PC-3 (cell line): Measurements from ENCODE around the gene SERPINA5. TPM values are rescaled to one million over a fixed set of nuclear protein-coding genes. Genes with fewer than 3 reads are reported as not detected.

Source experiments
- ATAC-seq: fragments of 200-7000 bp; cut with Tn5 transposase; 2 replicates; pipeline ENCODE4 v1.9.1; 2020; ENCODE audit warnings: mild to moderate bottlenecking, moderate library complexity
- BruUV-seq: library from RNA; stranded (reverse); fragments of 400-500 nt; replicated peaks from 2 replicates; lab custom pipeline; 2021; lab: Mats Ljungman, UMichigan
- CTCF ChIA-PET: fragments of 300-600 bp; sonication (Branson Sonifier 250); formaldehyde crosslinking; loops from one replicate; lab custom pipeline; 2022; ENCODE audit warnings: antibody characterized with exemption; lab: Charles Lee
- POLR2A ChIA-PET: fragments of 300-600 bp; sonication (Branson Sonifier 250); formaldehyde crosslinking; loops from one replicate; lab custom pipeline; 2022; ENCODE audit warnings: antibody characterized with exemption; ENCODE audit not compliant: unreplicated experiment; lab: Charles Lee
- DNase-seq: peaks from one replicate; pipeline ENCODE4 v3.0.0-alpha.2; 2015
- H2AFZ ChIP-seq: fragments of 300-600 bp; sonication (generic); 2 replicates; pipeline ENCODE4 v1.6.0; 2016; ENCODE audit warnings: antibody characterized with exemption, low read length
- H3F3A ChIP-seq: fragments of 300-600 bp; sonication (generic); one replicate; pipeline ENCODE4 v1.6.0; 2017; ENCODE audit warnings: antibody characterized with exemption, low read length, control low read depth, mild to moderate bottlenecking; ENCODE audit not compliant: unreplicated experiment
- H3K27ac ChIP-seq: fragments of 300-600 bp; sonication (generic); 2 replicates; pipeline ENCODE4 v1.5.1; 2016; ENCODE audit warnings: mild to moderate bottlenecking, low read length
- H3K27me3 ChIP-seq: fragments of 300-600 bp; sonication (generic); 2 replicates; pipeline ENCODE4 v1.6.1; 2016; ENCODE audit warnings: low read length, mixed read lengths
- H3K36me3 ChIP-seq: fragments of 300-600 bp; sonication (generic); 2 replicates; pipeline ENCODE4 v1.6.1; 2016; ENCODE audit warnings: low read depth, mixed run types, low read length, mixed read lengths
- H3K4me1 ChIP-seq: fragments of 300-600 bp; sonication (generic); 2 replicates; pipeline ENCODE4 v1.5.1; 2016; ENCODE audit warnings: low read length; ENCODE audit not compliant: insufficient read depth
- H3K4me2 ChIP-seq: fragments of 300-600 bp; sonication (generic); 2 replicates; pipeline ENCODE4 v1.6.0; 2016; ENCODE audit warnings: low read length
- H3K4me3 ChIP-seq: fragments of 300-600 bp; sonication (generic); 2 replicates; pipeline ENCODE4 v1.5.1; 2016; ENCODE audit warnings: mild to moderate bottlenecking, low read length, mixed read lengths
- H3K79me2 ChIP-seq: fragments of 300-600 bp; sonication (generic); 2 replicates; pipeline ENCODE4 v1.6.1; 2017; ENCODE audit warnings: low read length, mixed read lengths
- H3K9ac ChIP-seq: fragments of 300-600 bp; sonication (generic); 2 replicates; pipeline ENCODE4 v1.6.0; 2016; ENCODE audit warnings: mild to moderate bottlenecking, low read length
- H3K9me2 ChIP-seq: fragments of 300-600 bp; sonication (generic); replicated peaks from 2 replicates; pipeline ENCODE4 v1.6.1; 2016; ENCODE audit warnings: mixed run types, low read length, mixed read lengths
- H3K9me3 ChIP-seq: fragments of 300-600 bp; sonication (generic); 2 replicates; pipeline ENCODE4 v1.6.1; 2016; ENCODE audit warnings: low read length, mixed read lengths
- H4K20me1 ChIP-seq: fragments of 300-600 bp; sonication (generic); 2 replicates; pipeline ENCODE4 v1.6.1; 2016; ENCODE audit warnings: low read length, mixed read lengths
- EZH2 ChIP-seq: fragments of 300-600 bp; sonication (generic); IDR thresholded peaks from one replicate; pipeline ENCODE4 v1.6.1; 2017; ENCODE audit warnings: antibody characterized with exemption, mild to moderate bottlenecking, low read length; ENCODE audit not compliant: unreplicated experiment
- EZH2phosphoT487 ChIP-seq: fragments of 300-600 bp; sonication (generic); IDR thresholded peaks from 2 replicates; pipeline ENCODE4 v1.6.1; 2018; ENCODE audit warnings: mild to moderate bottlenecking, antibody characterized with exemption, low read length, borderline replicate concordance
- intact Hi-C: fragments of 100-400 bp; cut with micrococcal nuclease; formaldehyde crosslinking; loops from 2 replicates; pipeline ENCODE4 v1.9.0; 2023
- total RNA-seq: library from RNA; depleted of rRNA; stranded (reverse); fragments of >200 nt; gene quantifications from 2 replicates; pipeline ENCODE4 v1.2.3, GENCODE V29; 2014
- TF ChIP-seq, protein P1 (sequence below): fragments of 300-600 bp; sonication (generic); conservative IDR thresholded peaks from 2 replicates; pipeline ENCODE4 v1.5.1; 2017; ENCODE audit warnings: antibody characterized with exemption, low read depth, mild to moderate bottlenecking, low read length

The SERPINA5 gene
- total RNA-seq, 1 experiment from 2014 or later, result not detected

DNA sequence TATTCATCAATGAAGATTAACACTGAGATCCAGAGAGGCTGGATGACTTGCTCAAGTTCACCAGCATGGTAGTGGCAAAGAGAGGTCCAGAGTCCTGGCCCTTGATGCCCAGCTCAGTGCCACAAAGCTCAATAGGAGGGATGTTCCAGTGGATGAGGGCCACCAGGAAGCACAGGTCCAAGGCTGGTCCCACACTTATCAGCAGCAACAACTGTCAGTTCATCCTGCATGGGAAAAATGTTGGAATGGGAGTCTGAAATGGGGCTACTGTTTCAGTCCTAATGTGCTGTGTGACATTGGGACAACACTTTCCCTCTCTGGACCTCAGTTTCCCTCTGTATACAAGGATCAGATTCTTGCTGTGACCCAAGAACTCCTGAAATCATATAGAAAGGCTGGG, 11.2 kb downstream of the SERPINA5 start:
- H3F3A ChIP-seq, result no peaks in the 10 kb centered on the region
- H2AFZ ChIP-seq, result no peak overlapping the region
- H3K79me2 ChIP-seq, result no peaks in the 10 kb centered on the region
- ChIA-PET CTCF (no interaction called here), POLR2A (no interaction called here)
- no peak overlapping the region for H3K4me3 ChIP-seq
- no peak overlapping the region for H3K9ac ChIP-seq
- intact Hi-C loops, result no loop called here
- no peaks in the 10 kb centered on the region for H3K9me3 ChIP-seq
- DNase-seq, result no peak
- no peaks in the 10 kb centered on the region for H4K20me1 ChIP-seq
- ATAC-seq, result no peak
- no peak overlapping the region for H3K27ac ChIP-seq
- no peaks in the 10 kb centered on the region for H3K4me1 ChIP-seq
- no peaks in the 10 kb centered on the region for H3K36me3 ChIP-seq
- TF ChIP-seq EZH2, result no peak
- TF ChIP-seq, protein P1, sequence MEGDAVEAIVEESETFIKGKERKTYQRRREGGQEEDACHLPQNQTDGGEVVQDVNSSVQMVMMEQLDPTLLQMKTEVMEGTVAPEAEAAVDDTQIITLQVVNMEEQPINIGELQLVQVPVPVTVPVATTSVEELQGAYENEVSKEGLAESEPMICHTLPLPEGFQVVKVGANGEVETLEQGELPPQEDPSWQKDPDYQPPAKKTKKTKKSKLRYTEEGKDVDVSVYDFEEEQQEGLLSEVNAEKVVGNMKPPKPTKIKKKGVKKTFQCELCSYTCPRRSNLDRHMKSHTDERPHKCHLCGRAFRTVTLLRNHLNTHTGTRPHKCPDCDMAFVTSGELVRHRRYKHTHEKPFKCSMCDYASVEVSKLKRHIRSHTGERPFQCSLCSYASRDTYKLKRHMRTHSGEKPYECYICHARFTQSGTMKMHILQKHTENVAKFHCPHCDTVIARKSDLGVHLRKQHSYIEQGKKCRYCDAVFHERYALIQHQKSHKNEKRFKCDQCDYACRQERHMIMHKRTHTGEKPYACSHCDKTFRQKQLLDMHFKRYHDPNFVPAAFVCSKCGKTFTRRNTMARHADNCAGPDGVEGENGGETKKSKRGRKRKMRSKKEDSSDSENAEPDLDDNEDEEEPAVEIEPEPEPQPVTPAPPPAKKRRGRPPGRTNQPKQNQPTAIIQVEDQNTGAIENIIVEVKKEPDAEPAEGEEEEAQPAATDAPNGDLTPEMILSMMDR, result no peak
- no peak for TF ChIP-seq EZH2phosphoT487
- 0 out of 2 replicates have a peak, but pooled peaks cover 5% of the 10 kb centered on the region for H3K27me3 ChIP-seq
- no peak overlapping the region for H3K4me2 ChIP-seq
- BruUV-seq, result no TSS peak
- no peaks in the 10 kb centered on the region for H3K9me2 ChIP-seq

DNA sequence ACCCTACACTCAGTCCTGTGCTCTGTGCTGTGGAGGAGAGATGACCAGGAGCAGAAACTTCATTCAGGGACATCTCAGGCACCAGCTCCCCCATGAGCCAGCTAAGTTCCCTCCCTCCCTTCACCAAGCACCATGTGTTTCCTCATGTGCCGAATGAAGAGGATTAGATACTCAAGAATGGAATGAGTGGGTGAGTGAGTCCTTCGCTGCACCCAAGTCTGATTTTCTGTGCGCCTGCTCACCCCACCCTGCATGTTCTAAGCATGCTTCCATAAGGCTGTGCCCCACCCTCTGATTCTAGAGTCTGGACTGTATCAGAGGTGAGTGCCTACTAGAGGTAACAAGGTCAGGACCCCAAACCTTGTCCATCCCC, 12.1 kb downstream of the SERPINA5 start:
- DNase-seq (no peak), ATAC-seq (no peak)
- TF ChIP-seq, protein P1, result no peak
- Histone ChIP-seq H3K79me2 (no peaks in the 10 kb centered on the region), H2AFZ (no peak overlapping the region), H3K4me3 (no peak overlapping the region), H3K27me3 (0 out of 2 replicates have a peak, but pooled peaks cover 4% of the 10 kb centered on the region), H3K4me1 (peaks cover 4% of the 10 kb centered on the region; the same call in 1 of the 2 replicates), H4K20me1 (no peaks in the 10 kb centered on the region), H3F3A (no peaks in the 10 kb centered on the region), H3K9ac (no peak overlapping the region), H3K9me3 (no peaks in the 10 kb centered on the region), H3K9me2 (no peaks in the 10 kb centered on the region), H3K36me3 (no peaks in the 10 kb centered on the region), H3K27ac (no peak overlapping the region), H3K4me2 (no peak overlapping the region)
- no TSS peak for BruUV-seq
- POLR2A ChIA-PET, result no interaction called here
- CTCF ChIA-PET, result no interaction called here
- intact Hi-C loops, result no loop called here

DNA sequence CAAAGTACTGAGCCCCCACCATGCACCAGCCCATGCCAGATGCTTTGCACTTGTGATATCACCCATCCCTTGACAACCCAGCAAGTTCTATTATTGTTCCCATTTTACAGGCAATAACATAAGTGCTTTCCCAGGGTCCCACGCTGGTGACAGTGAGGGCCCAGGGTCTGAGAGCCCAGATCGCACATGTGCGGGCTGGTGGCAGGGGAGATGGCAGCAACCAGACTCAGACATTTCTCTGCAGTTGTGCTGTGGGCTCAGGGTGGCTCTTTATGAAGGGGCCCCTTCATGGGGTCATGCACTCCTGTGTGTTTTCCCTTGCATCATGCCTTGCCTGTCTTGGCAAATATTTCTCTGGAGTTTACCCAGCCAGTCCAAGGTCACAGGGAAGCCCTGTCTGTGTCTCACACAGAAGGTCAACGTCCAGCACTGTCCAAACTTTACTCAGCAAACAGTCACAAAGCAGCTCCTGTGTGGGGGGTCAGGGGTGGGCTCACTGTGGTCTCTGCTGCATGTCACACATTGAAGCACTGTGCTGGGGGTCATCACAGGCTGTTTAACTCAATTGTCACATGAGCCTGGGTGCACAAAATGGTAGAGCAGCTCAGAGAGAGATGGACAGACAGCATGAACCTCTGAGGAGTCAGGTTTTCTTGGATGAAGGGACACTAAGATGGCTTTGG, 12.7 kb downstream of the SERPINA5 start:
- Histone ChIP-seq H3K36me3 (no peaks in the 10 kb centered on the region), H3K27me3 (no peaks in the 10 kb centered on the region), H3K4me1 (peaks cover 9% of the 10 kb centered on the region), H3K4me3 (no peak overlapping the region), H3K4me2 (no peak overlapping the region), H3F3A (no peaks in the 10 kb centered on the region), H3K79me2 (no peaks in the 10 kb centered on the region), H2AFZ (no peak overlapping the region), H3K9me3 (no peaks in the 10 kb centered on the region), H3K27ac (no peak overlapping the region), H3K9me2 (no peaks in the 10 kb centered on the region), H4K20me1 (no peaks in the 10 kb centered on the region), H3K9ac (no peak overlapping the region)
- no TSS peak for BruUV-seq
- intact Hi-C loops, result no loop called here
- DNase-seq (no peak), ATAC-seq (no peak)
- no peak for TF ChIP-seq EZH2phosphoT487
- CTCF ChIA-PET, result no interaction called here
- POLR2A ChIA-PET, result no interaction called here
